HEK293 (cell line): ENCODE results near the gene C9orf153.

Experiments
- CTCF ChIA-PET: fragments of 350-600 bp; formaldehyde crosslinking; extraction: SDS; loops from one replicate; lab custom pipeline; 2021; ENCODE audit warnings: antibody characterized with exemption; lab: Yijun Ruan, JAX
- POLR2A ChIA-PET: fragments of 300-600 bp; formaldehyde crosslinking; extraction: SDS; loops from one replicate; lab custom pipeline; 2020; ENCODE audit warnings: antibody characterized with exemption, inconsistent platforms; lab: Yijun Ruan, JAX
- H3K27ac ChIP-seq: fragments of 200-500 bp; sonication (Bioruptor generic); 2 replicates; pipeline ENCODE4 v1.5.1; 2014; ENCODE audit warnings: low read depth, low read length, control low read depth, inconsistent platforms; ENCODE audit errors: extremely low read depth
- H3K36me3 ChIP-seq, 2 experiments: fragments of 200-500 bp in 1 of 2; sonication (Bioruptor generic) in 1 of 2; 1 replicate in 1 of 2; 2 replicates in 1 of 2; pipeline ENCODE4 v1.5.1; 2014 to 2017; ENCODE audit warnings: inconsistent platforms in 2 of 2, low read length in 2 of 2; ENCODE audit not compliant: control insufficient read depth in 2 of 2, insufficient read depth in 1 of 2
- H3K4me1 ChIP-seq: fragments of 200-500 bp; sonication (Bioruptor generic); 2 replicates; pipeline ENCODE4 v1.5.1; 2014; ENCODE audit warnings: mild to moderate bottlenecking, low read length, inconsistent platforms; ENCODE audit not compliant: control insufficient read depth, insufficient read depth
- H3K4me3 ChIP-seq: 2 replicates; pipeline ENCODE4 v1.5.1; 2011; ENCODE audit warnings: low read depth, mild to moderate bottlenecking, control low read depth, low read length, moderate library complexity
- H3K9me3 ChIP-seq: fragments of 200-500 bp; sonication (Bioruptor generic); 2 replicates; pipeline ENCODE4 v1.5.1; 2014; ENCODE audit warnings: low read depth, low read length, inconsistent platforms; ENCODE audit not compliant: control insufficient read depth, insufficient read depth
- AEBP2 ChIP-seq: fragments of 450-650 bp; formaldehyde crosslinking; IDR thresholded peaks from 2 replicates; pipeline ENCODE4 v1.5.1; 2016; ENCODE audit warnings: missing biosample characterization, missing genetic modification characterization, borderline replicate concordance
- MZF1 ChIP-seq: fragments of 450-650 bp; formaldehyde crosslinking; IDR thresholded peaks from 2 replicates; pipeline ENCODE4 v1.5.1; 2017; ENCODE audit warnings: missing biosample characterization, missing genetic modification characterization, borderline replicate concordance
- PRDM2 ChIP-seq: fragments of 450-650 bp; formaldehyde crosslinking; IDR thresholded peaks from 2 replicates; pipeline ENCODE4 v1.5.1; 2016; ENCODE audit warnings: missing biosample characterization, missing genetic modification characterization, borderline replicate concordance
- ZIC2 ChIP-seq: fragments of 450-650 bp; formaldehyde crosslinking; IDR thresholded peaks from 2 replicates; pipeline ENCODE4 v1.5.1; 2016; ENCODE audit warnings: missing biosample characterization, missing genetic modification characterization
- ZNF121 ChIP-seq: fragments of 450-650 bp; formaldehyde crosslinking; IDR thresholded peaks from 2 replicates; pipeline ENCODE4 v1.5.1; 2016; ENCODE audit warnings: missing biosample characterization, missing genetic modification characterization
- ZNF138 ChIP-seq: fragments of 450-650 bp; formaldehyde crosslinking; IDR thresholded peaks from 2 replicates; pipeline ENCODE4 v1.5.1; 2016; ENCODE audit warnings: missing biosample characterization, missing genetic modification characterization, borderline replicate concordance
- ZNF155 ChIP-seq: fragments of 450-650 bp; formaldehyde crosslinking; IDR thresholded peaks from 2 replicates; pipeline ENCODE4 v1.5.1; 2016; ENCODE audit warnings: missing biosample characterization, missing genetic modification characterization
- ZNF211 ChIP-seq: fragments of 450-650 bp; formaldehyde crosslinking; IDR thresholded peaks from 2 replicates; pipeline ENCODE4 v1.5.1; 2016; ENCODE audit warnings: low read depth, missing biosample characterization, missing genetic modification characterization
- ZNF23 ChIP-seq: fragments of 450-650 bp; formaldehyde crosslinking; IDR thresholded peaks from 2 replicates; pipeline ENCODE4 v1.5.1; 2016; ENCODE audit warnings: missing biosample characterization, missing genetic modification characterization, borderline replicate concordance
- ZNF26 ChIP-seq: fragments of 450-650 bp; formaldehyde crosslinking; IDR thresholded peaks from 2 replicates; pipeline ENCODE4 v1.5.1; 2016; ENCODE audit warnings: missing biosample characterization, missing genetic modification characterization
- ZNF292 ChIP-seq: fragments of 450-650 bp; formaldehyde crosslinking; IDR thresholded peaks from 2 replicates; pipeline ENCODE4 v1.5.1; 2016; ENCODE audit warnings: low read depth, missing biosample characterization, missing genetic modification characterization, borderline replicate concordance
- ZNF580 ChIP-seq: fragments of 450-650 bp; formaldehyde crosslinking; IDR thresholded peaks from 2 replicates; pipeline ENCODE4 v1.5.1; 2016; ENCODE audit warnings: missing biosample characterization, missing genetic modification characterization
- ZNF624 ChIP-seq: fragments of 450-650 bp; formaldehyde crosslinking; IDR thresholded peaks from 2 replicates; pipeline ENCODE4 v1.5.1; 2017; ENCODE audit warnings: missing biosample characterization, missing genetic modification characterization
- ZNF626 ChIP-seq: fragments of 450-650 bp; sonication (Bioruptor Pico); formaldehyde crosslinking; IDR thresholded peaks from 2 replicates; pipeline ENCODE4 v1.5.1; 2018; ENCODE audit warnings: missing biosample characterization, missing genetic modification characterization, inconsistent platforms
- ZNF768 ChIP-seq: fragments of 450-650 bp; formaldehyde crosslinking; IDR thresholded peaks from 2 replicates; pipeline ENCODE4 v1.5.1; 2018; ENCODE audit warnings: missing biosample characterization, mild to moderate bottlenecking, missing genetic modification characterization

Gene C9orf153

GRCh38 chr9:86259557-86259956 lies at the start of gene C9orf153:
Gene C9orf153 (minus strand): TSS chr9:86259657. CDS start chr9:86229603, 30,054 bp downstream.
- ChIA-PET POLR2A (no interaction called here), CTCF (interaction anchor here (0.6 to 1.0 kb wide), 2 partner anchors 17 to 359 kb away, joined by 3 read pairs; no protein-coding TSS in a partner anchor)

GRCh38 chr9:86308687-86309086 lies 49.2 kb upstream of the C9orf153 start:
- POLR2A ChIA-PET: no interaction called here
- Histone ChIP-seq H3K27ac (no peak overlapping the region), H3K36me3 (peaks cover 14 to 59% of the 10 kb centered on the region in 2 experiments), H3K9me3 (no peaks in the 10 kb centered on the region)
- CTCF ChIA-PET: interaction anchor here (0.6 to 1.4 kb wide), 2 partner anchors 20 to 97 kb away, joined by 3 read pairs; no protein-coding TSS in a partner anchor
- TF ChIP-seq ZNF768 (tag by site-specific recombination) (no peak), MZF1 (no peak), ZNF580 (tag by site-specific recombination) (no peak), PRDM2 (tag by site-specific recombination) (no peak), ZNF292 (tag by site-specific recombination) (no peak), ZNF624 (no peak), ZIC2 (tag by site-specific recombination) (no peak), ZNF121 (no peak), ZNF138 (no peak)
- TF ChIP-seq, all 188 proteins: peak for 0
- H3K4me1 ChIP-seq: peaks cover 2% of the 10 kb centered on the region; the same call in 1 of the 2 replicates
- no peak overlapping the region for H3K4me3 ChIP-seq

More at GRCh38 chr9:86259557-86259956, at the start of gene C9orf153:
- Histone ChIP-seq H3K36me3 (peaks cover 0 to 21% of the 10 kb centered on the region in 2 experiments; a peak in 1 of 3 replicates), H3K4me3 (no peak within 1 kb of the TSS), H3K9me3 (no peaks in the 10 kb centered on the region), H3K4me1 (no peaks in the 10 kb centered on the region), H3K27ac (no peak within 1 kb of the TSS)
- TF ChIP-seq ZNF23: no peak
- no peak for TF ChIP-seq ZNF211
- no peak for TF ChIP-seq MZF1
- TF ChIP-seq ZNF626 (tag by site-specific recombination): no peak
- no peak for TF ChIP-seq ZNF155 (tag by site-specific recombination)
- TF ChIP-seq AEBP2 (tag by site-specific recombination): no peak
- TF ChIP-seq ZNF26: no peak
